IPS-NIHi11 (cell line): ENCODE measurements around the gene CEL.

Source experiments
- DNase-seq: peaks from one replicate; pipeline ENCODE4 v3.0.0; 2012; ENCODE audit warnings: mixed read lengths, low spot score

The CEL gene

GRCh38 chr9:133104718-133105460 is 43.1 kb downstream of the CEL start:
- no peak for DNase-seq

GRCh38 chr9:133105461-133105770 is 43.6 kb downstream of the CEL start:
- no peak for DNase-seq

- DNase-seq, result no peak
These were observed 44.9 kb downstream of the CEL start for GRCh38 chr9:133106511-133107244.

GRCh38 chr9:133107245-133107722 is 45.5 kb downstream of the CEL start:
- no peak for DNase-seq

GRCh38 chr9:133107961-133108793 is 46.4 kb downstream of the CEL start:
- DNase-seq, result no peak

- no peak for DNase-seq
These were observed 47.2 kb downstream of the CEL start for GRCh38 chr9:133108794-133109641.

- no peak for DNase-seq
These were observed 48.3 kb downstream of the CEL start for GRCh38 chr9:133109931-133110650.

- no peak for DNase-seq
These were observed 50.3 kb downstream of the CEL start for GRCh38 chr9:133111808-133112662.

GRCh38 chr9:133112663-133113026 is 50.9 kb downstream of the CEL start:
- DNase-seq, result no peak

GRCh38 chr9:133113163-133113948 is 51.6 kb downstream of the CEL start:
- no peak for DNase-seq

GRCh38 chr9:133113949-133114885 is 52.4 kb downstream of the CEL start:
- no peak for DNase-seq

GRCh38 chr9:133114886-133115603 is 53.3 kb downstream of the CEL start:
- no peak for DNase-seq

- no peak for DNase-seq
These were observed 54.0 kb downstream of the CEL start for GRCh38 chr9:133115604-133116345.

GRCh38 chr9:133116346-133117231 is 54.8 kb downstream of the CEL start:
- DNase-seq, result no peak

GRCh38 chr9:133117271-133118178 is 55.7 kb downstream of the CEL start:
- no peak for DNase-seq
